HS-5 (cell line): ENCODE results near the gene DNASE1L2.

Experiments used
- DNase-seq: peaks from one replicate; pipeline ENCODE4 v3.0.0-alpha.2; 2012; ENCODE audit warnings: low read depth

Gene DNASE1L2

GRCh38 chr16:2226245-2226793 lies 9.9 kb upstream of the DNASE1L2 start:
- no peak for DNase-seq

- no peak for DNase-seq
Observed at GRCh38 chr16:2226918-2227317, 9.3 kb upstream of the DNASE1L2 start.

- DNase-seq: no peak
Observed at GRCh38 chr16:2228161-2228824, 8.0 kb upstream of the DNASE1L2 start.

DNA sequence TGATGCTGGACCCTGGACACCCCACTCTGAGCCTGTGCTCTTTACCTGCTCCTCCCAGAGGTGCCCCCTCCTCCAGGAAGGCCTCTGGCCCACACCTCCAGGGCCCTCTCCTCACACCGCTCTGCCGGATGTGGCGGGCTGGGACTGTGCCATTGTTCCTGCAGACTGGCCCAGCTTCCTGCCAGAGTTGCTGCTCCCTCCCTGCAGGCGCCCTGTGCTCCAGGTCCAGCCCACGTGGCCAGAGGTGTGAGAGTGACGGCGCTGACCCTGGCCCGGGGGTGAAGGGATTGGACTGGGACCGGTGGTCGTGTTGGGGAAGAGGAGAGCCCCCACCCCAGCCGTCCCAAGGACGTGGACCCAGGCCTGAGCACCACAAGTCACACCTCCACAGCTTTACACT lies 7.2 kb upstream of the DNASE1L2 start:
- no peak for DNase-seq

- no peak for DNase-seq
Observed at GRCh38 chr16:2229632-2230250, 6.5 kb upstream of the DNASE1L2 start.

- DNase-seq: no peak
Observed at GRCh38 chr16:2230376-2230775, 5.9 kb upstream of the DNASE1L2 start.

DNA sequence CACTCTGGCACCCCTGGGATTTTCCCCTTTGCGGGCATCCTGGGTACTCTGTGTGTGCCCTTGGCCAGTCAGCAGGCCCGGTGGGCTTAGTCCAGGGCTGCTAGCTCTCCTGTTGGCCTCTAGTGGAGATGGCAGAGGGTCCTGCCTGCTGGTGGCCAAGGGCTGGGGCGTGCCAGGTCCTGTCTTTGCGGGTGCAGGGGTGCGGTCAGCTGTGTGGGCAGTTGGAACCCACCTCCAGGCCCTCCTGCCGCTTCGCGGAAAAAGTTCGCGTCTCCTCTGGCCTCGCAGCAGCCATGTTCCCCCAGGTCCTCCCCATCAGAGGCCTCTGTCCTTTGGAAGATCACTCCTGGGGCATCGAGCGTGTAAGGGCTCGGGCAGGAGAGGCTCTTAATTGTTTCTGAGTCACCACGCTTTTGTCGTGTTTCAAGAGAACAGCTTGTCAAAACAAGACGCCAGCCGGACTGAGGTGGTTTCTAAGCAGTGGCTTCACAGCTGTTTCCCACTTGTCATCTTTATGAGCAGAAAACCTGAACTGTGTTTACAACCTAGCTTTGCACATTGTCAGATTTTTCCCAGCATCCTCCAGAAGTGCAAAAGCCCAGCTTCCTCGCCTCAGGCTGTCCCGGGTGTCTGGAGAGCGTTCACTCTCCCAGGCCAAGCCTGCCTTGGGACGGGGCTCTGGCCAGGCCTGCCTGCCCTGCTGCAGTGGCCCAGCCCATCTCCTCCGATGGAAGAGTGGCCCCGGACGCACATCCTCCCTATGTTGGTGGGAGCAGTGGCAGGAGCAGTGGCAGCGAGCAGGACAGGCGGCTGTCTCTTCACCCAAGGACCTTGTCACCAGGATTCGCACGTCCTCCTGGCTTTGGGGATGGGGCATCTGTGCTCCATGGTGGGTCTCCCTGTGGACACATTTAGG lies 5.0 kb upstream of the DNASE1L2 start:
- no peak for DNase-seq

DNA sequence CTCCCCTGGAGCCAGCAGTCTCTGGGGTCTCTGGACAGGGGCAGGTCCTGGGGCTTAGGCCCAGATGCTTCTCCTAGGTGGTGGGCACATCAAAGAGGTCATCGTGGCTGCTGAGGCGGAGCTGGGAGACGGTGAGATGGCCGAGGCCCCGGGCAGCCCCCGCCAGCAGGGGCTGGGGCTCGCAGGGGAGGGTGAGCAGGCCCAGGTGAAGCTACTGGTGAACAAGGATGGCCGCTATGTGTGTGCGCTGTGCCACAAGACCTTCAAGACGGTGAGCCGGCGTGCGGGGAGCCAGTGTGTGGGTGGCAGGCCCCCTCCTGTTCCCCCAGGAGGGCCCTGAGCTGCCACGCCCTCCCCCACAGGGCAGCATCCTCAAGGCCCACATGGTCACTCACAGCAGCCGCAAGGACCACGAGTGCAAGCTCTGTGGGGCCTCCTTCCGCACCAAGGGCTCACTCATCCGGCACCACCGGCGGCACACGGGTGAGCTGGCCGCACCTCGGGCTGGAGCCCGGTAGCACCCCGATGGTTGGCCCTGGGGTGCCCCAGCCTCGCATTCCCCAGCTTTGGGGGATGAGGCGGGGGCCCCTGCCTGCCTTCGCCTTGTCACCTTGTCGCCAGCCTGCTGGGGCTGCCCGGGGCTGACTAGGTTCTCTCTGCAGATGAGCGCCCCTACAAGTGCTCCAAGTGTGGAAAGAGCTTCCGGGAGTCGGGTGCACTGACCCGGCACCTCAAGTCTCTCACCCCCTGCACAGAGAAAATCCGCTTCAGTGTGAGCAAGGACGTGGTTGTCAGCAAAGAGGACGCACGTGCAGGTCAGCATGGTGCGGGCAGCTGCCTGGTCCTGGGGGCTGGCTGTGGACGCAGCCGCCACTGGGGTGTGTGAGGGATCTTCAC lies 3.9 kb upstream of the DNASE1L2 start:
- no peak for DNase-seq

- DNase-seq: no peak
Observed at GRCh38 chr16:2233046-2233775, 3.0 kb upstream of the DNASE1L2 start.

GRCh38 chr16:2233872-2234812 lies 2.1 kb upstream of the DNASE1L2 start:
- no peak for DNase-seq

- DNase-seq: no peak
Observed at GRCh38 chr16:2234813-2235170, 1.5 kb upstream of the DNASE1L2 start.

- DNase-seq: no peak
Observed at GRCh38 chr16:2235234-2235651, 1.0 kb upstream of the DNASE1L2 start.

GRCh38 chr16:2235695-2236336 lies 428 bp upstream of the DNASE1L2 start:
- DNase-seq: no peak

GRCh38 chr16:2237102-2237482 lies 848 bp downstream of the DNASE1L2 start:
- DNase-seq: no peak

DNA sequence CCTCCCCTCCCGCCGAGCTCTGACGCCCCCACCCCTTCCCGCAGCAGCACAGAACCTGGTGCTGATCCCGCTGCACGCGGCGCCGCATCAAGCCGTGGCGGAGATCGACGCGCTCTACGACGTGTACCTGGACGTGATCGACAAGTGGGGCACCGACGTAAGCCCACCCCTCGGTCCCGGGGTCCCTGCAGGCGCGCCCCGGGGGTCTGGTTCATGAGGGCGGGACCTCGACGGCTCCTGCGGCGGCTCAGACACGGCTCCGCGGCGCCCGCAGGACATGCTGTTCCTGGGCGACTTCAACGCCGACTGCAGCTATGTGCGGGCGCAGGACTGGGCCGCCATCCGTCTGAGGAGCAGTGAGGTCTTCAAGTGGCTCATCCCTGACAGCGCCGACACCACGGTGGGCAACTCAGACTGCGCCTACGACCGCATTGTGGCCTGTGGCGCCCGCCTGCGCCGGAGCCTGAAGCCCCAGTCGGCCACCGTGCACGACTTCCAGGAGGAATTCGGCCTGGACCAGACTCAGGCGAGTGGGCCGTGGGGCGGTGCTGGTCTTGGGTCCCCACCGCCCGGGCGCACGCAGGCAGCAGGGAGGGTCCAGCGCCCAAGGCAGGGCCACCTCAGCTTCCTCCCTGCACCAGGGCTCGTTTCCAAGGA lies 1.4 kb downstream of the DNASE1L2 start:
- no peak for DNase-seq

DNA sequence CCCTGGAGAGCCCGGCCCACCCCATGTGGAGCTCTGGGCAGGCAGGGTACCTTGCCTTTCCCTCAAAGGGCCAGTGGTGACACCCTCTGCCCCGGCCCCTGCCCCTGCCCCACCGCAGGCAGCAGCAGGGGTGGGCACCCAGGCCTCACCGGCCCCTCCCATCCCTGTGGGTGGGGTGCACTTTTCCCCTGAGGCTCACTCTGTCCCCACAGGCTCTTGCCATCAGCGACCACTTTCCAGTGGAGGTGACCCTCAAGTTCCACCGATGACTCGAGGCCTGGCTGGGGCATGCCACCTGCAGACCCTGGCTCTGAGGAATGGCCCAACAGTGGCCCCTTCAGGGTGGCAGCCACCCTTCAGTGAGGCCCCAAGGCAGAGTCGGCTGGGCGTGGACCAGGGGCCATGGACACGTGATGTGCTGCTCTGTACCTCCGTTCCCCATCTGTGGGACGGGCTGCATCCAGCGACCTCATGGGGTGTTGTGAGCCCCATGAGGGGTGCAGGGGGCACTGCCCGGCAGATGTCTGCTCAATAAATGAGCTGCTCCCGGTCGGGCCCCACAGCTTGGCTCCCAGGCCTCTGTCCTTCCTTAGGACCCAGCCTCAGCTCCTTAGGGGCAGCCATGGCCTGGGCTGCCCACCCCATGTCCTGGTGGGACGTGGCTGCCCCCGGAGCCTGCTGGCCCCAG lies 2.0 kb downstream of the DNASE1L2 start:
- DNase-seq: no peak

- DNase-seq: no peak
Observed at GRCh38 chr16:2238838-2239675, 2.8 kb downstream of the DNASE1L2 start.
